Gastroesophageal sphincter (tissue), 3 donors: ENCODE data around the gene ACACB.

Source experiments
- EP300 ChIP-seq: sonication (generic); formaldehyde crosslinking; IDR thresholded peaks from one replicate; pipeline ENCODE4 v1.6.1; 2017; ENCODE audit warnings: antibody characterized with exemption, mild to moderate bottlenecking
- POLR2A ChIP-seq, 2 donors: fragments of 450-650 bp; IDR thresholded peaks; one replicate each; pipeline ENCODE4 v1.6.1; 2017; ENCODE audit warnings: antibody characterized with exemption in 2 of 2, mild to moderate bottlenecking in 2 of 2, moderate library complexity in 1 of 2
- TF ChIP-seq, protein P1 (sequence below), 4 experiments: fragments of 200-600 bp in 2 of 4; fragments of 450-650 bp in 2 of 4; sonication (generic) in 1 of 4; IDR thresholded peaks; one replicate each; pipeline ENCODE4 v1.5.1; 2017 to 2019; ENCODE audit warnings: antibody characterized with exemption in 4 of 4, mild to moderate bottlenecking in 2 of 4, moderate library complexity in 2 of 4

GRCh38 chr12:109275173-109275572 is 158.8 kb downstream of the ACACB start:
- no peak for TF ChIP-seq POLR2A (IDR thresholded peaks at IDR 0.05)
- TF ChIP-seq, protein P1, sequence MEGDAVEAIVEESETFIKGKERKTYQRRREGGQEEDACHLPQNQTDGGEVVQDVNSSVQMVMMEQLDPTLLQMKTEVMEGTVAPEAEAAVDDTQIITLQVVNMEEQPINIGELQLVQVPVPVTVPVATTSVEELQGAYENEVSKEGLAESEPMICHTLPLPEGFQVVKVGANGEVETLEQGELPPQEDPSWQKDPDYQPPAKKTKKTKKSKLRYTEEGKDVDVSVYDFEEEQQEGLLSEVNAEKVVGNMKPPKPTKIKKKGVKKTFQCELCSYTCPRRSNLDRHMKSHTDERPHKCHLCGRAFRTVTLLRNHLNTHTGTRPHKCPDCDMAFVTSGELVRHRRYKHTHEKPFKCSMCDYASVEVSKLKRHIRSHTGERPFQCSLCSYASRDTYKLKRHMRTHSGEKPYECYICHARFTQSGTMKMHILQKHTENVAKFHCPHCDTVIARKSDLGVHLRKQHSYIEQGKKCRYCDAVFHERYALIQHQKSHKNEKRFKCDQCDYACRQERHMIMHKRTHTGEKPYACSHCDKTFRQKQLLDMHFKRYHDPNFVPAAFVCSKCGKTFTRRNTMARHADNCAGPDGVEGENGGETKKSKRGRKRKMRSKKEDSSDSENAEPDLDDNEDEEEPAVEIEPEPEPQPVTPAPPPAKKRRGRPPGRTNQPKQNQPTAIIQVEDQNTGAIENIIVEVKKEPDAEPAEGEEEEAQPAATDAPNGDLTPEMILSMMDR (IDR thresholded peaks at IDR 0.05) = no peak
- TF ChIP-seq EP300 = no peak
